Activated CD8-positive, alpha-beta memory T cell treated with anti-CD3 and anti-CD28 coated beads, Interleukin-2, amount 50 U/mL, for 24 hours (primary cell): ENCODE data around the gene SDK1.
"Not testable (repeated sequence)": the region's sequence is repeated elsewhere in the genome, so short reads cannot be mapped to it uniquely, and the experiment has no call there.

Experiments
- DNase-seq: peaks from one replicate; pipeline ENCODE4 v3.0.0-alpha.2; 2020; ENCODE audit errors: extremely low read depth

SDK1 gene

DNA sequence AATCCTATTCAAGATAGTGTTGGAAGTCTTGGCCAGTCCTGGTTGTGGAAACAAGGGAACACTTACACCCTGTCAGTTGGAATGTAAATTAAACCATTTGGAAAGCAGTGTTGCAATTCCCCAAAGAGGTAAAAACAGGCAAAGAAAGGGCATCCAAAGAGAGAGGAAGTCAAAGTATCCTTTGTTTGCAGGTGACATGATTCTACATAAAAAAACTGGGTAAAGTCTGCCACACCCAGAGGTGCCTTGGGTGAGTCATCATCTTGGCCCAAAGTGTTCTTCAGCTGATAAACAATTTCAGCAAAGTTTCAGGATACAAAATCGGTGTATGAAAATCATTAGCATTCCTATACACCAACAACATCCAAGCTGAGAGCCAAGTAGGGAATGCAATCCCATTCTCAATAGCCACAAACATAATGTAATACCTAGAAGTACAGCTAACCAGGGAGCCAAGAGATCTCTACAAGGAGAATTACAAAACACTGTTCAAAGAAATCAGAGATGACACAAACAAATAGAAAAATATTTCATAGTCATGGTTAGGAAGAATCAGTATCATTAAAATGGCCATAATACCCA is 278.7 kb downstream of the SDK1 start:
- DNase-seq, result no peak

DNA sequence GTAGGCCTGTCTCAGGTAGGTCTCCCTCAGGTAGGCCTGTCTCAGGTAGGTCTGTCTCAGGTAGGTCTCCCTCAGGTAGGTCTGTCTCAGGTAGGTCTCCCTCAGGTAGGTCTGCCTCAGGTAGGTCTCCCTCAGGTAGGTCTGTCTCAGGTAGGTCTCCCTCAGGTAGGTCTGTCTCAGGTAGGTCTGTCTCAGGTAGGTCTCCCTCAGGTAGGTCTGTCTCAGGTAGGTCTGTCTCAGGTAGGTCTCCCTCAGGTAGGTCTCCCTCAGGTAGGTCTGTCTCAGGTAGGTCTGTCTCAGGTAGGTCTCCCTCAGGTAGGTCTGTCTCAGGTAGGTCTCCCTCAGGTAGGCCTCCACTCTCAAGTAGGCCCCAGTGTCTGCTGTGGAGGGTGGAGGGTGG is 281.1 kb downstream of the SDK1 start:
- DNase-seq, result not testable (repeated sequence)

DNA sequence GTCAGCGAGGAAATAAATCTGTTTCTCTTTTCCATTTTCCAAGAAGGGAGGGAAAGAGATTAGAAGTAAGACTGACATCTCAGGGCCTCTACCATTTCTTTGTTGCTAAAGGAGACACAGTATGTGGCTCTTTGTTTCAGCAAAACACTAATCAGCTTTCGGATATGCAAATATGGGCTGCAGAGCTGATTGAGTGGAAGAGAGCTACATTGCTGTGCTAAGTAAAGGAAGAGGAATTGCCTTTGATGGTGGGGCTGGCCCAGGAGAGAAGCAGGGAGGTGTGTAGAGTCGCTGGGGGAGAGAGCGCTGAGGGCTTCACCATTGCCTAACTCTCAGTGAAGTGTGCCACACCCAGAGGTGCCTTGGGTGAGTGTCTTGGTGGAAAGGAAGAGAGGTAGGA is 284.8 kb downstream of the SDK1 start:
- DNase-seq, result no peak

DNA sequence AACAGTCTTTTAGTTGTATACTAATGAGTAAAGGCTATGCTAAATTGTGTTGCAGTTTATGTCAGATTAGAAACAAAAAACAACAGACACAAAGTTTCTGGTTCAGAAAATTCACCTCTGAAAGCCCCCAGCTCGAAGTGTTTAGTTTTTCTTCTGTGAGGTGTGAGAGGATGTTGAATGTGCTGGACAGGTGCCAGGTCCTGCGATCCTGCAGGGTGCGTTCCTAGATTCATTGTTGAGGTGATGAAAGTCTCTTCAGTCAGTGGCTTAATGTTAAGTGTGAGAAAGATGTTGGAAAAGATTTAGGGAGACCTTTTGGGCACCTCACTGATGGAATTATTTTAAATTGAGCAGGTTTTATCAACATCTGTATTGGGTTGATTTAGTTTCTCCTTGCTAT is 287.3 kb downstream of the SDK1 start:
- no peak for DNase-seq

DNA sequence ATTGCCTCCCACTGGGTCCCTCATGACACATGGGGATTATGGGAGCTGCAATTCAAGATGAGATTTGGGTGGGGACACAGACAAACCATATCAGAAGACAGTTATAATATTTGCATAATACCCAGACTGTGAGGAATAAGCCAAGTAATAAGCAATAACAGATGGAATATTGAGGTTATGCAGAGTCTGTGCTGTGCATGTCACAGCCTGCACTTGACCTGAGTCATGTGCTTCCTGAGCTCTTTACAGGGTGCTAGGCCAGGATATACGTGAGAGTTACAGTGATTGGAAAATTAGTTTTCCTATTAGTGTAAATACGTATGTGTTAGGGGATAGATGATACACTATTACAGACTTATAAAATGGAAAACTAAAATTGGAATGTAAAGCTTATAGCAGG is 288.7 kb downstream of the SDK1 start:
- no peak for DNase-seq

DNA sequence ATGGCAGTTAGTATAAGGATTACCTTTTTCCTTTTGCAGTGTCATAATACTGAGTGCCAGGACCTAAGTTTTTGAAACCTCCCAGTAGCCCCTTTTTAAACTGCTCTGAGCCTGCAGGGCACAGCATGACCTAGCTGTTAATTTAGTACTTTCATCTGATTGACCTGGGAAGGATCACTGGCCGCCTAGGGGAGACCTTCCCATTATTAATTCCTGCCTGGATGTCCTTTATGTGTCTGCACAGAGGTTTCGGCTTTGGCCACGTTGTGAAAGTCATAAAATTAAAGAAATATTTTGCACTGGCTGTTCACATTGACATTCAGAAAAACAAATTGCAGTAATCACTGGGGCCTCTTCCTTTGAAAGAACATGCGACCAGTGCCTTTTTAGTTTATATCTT is 290.2 kb downstream of the SDK1 start:
- no peak for DNase-seq

DNA sequence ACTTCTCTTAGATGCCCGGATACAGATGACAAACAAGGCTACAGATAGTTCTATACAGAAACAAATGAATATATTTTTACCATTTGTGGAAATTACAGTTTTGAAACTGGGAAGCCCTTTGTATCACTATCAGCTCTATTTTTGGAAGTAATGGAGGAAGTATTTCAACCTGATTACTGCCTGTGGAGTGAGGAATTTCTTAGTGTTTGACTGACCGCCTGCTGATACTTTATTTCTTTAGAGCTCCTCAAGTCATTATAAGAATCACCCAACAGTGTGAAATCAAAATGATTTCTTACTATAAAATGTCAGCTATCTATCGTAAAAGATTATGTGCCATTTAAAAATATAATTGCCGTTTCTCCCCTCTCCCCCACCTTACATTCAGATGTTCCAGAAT is 290.9 kb downstream of the SDK1 start:
- no peak for DNase-seq

DNA sequence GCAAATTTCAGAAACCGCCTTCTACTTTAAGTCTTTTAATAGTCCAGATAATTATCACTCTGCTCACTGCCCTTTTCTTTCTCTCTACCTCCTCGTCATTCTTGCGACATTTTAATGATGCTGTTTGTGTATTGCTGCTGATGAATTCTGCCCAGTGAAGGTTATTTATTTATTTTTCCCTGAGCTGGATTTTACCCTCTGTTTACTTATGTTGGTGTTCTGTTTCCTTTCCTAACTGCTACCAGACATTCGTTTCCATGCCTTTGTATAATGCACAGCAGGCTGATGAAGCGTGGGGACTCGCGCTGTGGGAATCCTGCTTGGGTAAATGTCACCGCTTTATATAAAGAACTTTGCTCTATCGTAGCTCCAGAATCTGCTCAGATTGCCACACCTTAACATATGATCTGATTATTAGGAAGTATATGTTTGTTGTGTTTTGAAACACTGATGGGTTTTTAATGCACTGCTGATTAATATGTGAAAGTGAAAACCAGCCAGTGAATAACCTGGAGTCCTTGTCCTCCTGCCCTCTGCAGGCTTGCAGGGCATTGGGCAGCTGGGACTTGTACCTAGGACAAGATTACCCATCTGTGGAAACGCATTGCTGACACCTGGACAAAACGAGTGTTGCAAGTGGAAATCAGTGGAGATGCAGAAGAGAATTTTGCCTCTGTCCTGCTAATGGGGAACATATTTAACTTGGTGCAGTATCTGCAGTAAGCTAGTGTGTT is 291.5 kb downstream of the SDK1 start:
- DNase-seq, result no peak

DNA sequence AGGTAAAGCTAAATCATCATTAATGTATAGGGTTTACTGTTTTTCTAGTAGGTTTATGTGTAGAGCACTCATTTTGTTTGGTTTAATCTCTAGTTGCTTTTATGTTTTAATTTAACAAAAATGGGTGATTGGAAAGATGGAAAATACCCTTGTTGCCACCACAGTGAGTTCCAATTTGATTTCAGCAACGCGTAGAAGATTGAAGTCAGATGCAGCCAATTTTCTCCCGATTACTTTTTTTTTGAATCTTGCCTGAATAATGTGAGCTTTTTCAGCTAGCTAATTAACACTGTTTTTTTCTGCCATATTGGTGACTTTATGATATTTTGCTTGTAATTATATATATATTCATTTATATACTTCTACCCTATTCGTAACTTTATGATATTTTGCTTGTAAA is 293.8 kb downstream of the SDK1 start:
- DNase-seq, result no peak

DNA sequence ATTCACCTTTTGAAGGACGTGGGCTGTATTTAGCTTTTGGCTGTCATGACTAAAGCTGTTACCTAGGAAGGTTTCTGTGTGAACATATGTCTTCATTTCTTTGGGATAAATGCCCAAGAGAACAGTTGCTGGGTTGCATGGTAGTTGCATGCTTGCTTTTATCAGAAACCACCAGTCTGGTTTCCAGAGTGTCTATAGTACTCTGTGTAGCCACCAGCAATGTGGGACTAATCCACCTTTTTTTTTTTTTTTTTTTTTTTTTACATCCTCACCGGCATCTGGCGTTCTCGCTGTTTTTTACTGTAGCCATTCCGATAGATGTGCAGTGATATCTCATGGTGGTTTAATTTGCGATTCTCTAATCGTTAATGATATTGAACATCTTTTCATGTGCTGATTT is 297.8 kb downstream of the SDK1 start:
- no peak for DNase-seq

DNA sequence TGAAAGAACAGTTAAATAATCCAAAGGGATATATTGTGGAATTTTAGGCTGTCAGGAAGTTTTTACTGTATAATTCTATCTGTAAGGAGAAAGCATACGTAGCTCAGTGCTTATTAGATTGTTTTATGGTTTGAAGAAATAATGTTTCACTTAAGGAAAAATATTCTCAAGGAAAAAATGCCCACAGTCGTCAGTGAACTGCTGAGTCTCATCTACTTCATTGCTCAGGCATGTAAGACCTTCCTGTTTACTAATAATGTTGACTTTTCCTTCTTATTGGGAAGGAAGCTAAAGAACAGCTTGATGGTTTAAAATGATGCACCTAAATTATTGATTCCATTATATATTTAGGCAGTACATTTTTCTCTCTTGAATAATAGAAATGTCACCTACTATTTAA is 304.2 kb downstream of the SDK1 start:
- DNase-seq, result no peak

DNA sequence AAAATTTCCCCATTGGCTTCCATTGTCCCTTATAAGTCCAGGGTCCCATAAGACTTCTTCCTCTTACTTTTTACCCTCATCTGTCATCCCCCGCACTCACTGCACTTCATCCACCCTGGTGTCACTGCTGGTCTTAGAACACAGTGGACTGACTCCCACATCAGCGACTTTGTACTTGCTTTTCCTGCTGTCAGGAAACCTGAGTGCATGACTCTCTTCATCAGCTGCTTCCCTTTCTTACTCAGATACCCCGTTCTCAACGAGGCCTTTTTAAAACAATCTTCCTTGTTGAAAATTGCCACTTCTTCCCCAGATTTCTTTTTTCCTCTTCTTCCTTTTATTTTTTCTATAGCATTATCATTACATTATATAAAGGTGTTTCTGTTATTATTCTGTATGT is 305.4 kb downstream of the SDK1 start:
- no peak for DNase-seq

DNA sequence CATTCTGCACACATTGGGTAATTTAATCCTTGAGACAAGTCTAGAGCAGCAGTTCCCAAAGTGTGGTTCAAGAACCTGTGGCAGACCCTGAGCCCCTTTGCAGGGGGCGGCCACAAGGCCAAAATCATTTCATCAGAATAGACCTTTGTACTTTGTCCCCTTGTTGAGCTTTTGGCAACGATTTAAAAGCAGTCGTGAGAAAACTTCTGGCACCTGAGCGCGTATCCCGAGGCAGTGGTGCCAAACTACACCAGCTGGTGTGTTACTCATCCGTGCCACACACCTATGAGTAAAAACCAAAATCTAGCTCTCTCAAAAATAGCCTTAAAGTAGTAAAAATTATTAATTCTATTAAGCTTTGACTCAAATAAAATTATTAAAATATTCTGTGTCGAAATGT is 306.8 kb downstream of the SDK1 start:
- DNase-seq, result no peak

DNA sequence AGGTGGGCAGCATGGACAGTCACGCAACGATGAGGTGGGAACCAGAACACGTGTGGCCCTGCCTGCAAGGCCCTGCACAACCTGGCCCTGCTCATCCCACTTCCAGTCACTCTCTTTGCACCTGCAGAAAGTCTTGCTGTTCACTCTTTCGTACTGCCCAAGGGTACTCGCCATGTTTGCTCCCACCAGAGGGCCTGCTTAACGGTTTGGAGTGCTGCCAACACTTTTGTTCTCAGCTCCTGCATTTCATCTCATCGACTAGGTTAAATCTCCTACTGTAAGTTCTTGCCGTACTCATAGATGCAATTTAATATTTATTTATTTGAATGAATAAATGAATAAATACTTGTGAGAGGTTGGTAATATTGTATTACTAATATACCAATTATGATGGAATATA is 315.3 kb downstream of the SDK1 start:
- no peak for DNase-seq

DNA sequence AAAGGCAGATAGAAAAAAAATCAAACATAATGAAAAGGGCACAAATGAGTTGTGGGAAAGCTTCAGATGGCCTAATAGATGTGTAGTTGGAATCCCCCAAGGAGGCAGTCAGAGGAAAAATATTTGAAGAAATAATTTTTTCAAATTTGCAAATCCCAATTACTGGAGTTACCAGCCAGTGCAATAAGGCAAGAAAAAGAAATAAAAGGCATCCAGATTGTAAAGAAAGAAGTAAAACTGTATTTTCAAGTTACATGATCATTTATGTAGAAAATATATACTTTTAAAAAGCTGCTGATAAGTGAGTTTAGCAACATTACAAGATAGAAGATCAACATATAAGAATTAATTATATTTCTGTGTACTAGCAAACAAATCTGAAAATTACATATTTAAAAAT is 329.0 kb downstream of the SDK1 start:
- no peak for DNase-seq

DNA sequence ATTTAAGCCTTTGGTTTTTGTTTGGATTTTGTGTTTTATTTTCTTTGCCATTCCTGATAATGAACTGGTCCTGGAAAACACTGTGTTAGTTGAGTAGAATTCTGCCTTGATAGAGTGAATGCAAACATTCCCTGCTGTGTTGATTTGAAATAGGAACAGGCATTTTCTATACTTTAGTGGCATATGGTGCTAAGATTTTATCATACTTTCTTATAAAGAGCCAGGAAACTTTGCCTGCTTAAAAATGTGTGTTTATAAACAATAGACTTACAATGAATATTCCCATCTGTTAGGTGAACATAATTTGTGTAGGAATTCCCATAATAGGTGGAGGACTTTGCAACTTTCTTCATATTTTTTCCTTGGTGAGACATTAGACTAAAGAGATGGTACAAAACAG is 333.3 kb downstream of the SDK1 start:
- DNase-seq, result no peak

DNA sequence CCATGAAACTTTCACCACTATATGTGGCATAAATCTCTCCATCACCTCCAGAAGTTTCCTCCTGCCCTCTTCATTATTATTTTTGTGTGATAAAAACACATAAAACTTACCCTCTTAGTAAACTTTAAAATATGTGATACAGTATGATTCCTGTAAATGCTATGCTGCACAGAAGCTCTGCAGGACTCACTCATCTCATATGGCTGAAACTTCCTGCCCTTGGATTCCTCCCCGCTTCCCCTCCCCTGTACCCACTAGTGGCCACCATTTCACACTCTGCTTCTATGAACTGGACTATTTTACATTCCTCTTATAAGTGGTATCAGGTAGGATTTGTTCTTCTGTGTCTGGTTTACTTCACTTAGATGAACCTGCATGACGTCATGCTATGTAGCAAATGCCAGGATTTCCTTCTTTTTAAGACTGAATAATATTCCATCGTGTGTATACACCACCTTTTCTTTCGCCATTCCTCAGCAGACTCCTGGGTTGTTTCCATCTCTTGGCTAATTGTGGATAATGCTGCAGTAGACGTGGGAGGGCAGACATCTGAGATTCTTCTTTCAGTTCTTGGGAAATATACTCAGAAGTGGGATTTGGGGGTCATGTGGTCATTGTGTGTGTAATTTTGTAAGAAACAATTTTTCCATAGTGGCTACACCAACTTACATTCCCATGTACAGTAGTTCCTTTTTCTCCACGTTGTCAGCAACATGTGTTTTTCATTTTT is 335.2 kb downstream of the SDK1 start:
- no peak for DNase-seq

DNA sequence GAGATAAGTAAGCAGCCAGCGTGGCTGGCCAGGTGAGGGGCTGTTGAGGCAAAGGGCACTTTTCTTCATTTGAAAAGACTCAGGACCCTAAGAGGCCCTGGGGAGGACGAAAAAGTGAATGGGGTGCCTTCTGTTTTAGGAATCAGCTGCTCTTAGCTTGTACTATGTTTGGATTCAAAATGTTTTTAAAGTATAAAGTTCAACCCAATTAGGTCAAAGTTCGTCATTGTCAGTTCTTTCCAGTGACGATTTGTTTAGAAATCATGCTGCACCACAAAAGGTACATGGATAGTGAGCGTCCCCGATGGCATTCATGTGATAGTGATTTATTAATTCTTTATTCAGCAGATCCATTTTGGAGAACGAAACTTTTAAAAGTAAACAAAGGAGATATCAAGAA is 338.2 kb downstream of the SDK1 start:
- DNase-seq, result no peak

DNA sequence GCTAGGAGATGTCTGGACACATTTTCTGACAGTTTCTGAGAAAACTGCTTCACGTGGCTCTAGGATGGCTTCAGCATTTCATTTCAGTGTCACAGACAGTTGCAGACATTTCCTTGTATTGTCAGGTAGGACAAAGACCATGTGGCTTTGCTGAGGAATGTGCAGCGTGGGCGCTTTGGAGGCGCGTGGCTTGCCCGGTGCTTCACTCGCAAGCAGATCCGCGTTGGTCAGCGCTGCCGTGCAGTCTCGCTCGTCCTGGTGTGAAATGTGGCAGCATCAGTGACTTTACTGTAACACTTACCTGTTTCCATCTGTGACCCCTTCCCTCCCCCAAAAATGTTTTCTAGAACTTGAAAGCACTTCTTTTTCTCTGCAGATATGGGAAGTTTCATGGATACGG is 340.5 kb downstream of the SDK1 start:
- no peak for DNase-seq

DNA sequence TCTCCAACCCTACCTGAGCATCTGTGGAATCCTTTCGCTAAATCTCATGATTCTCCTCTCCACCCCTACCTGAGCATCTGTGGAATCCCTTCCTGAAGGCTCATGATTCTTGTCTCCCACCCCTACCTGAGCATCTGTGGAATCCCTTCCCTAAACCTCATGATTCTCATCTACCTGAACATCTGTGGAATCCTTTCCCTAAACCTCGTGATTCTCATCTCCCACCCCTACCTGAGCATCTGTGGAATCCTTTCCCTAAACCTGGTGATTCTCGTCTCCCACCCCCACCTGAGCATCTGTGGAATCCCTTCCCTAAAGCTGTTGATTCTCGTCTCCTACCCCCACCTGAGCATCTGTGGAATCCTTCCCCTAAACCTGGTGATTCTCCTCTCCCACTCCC is 342.0 kb downstream of the SDK1 start:
- DNase-seq, result no peak

DNA sequence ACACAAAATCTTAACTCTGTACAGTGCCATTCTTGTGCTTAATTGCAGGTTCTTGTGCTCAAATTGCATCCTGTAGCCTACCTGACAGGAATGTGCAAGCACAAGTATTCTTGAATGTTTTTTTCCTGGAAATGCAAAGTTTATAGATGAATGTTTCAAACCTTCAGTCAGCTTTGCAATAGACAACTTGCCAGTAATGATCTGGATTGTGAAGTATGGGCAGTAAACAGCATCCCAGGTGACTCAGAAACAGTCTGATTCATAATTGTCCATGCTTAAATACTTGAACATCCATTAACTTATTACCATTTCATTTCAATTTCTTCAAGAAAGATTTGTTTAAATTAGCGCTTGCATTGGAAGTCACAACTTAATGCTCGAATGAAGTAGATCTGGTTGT is 347.2 kb downstream of the SDK1 start:
- DNase-seq, result no peak

DNA sequence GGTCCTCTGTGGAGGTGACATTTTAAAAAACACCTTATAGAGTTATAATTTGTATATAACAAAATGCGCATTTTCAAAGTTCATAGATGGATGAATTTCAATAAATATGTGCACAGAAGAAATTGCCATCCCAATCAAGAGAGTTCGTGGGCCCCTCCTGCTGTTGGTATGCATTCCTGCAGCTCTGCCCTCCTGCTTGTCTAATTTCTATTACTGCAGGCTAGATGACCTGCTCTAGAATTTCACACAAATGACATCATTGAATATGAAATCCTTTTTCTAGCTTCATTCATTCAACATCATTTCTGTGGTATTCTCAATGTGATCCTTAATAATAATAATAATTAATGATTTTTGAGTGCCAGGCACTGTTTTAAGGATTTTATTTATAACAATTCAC is 348.2 kb downstream of the SDK1 start:
- no peak for DNase-seq

DNA sequence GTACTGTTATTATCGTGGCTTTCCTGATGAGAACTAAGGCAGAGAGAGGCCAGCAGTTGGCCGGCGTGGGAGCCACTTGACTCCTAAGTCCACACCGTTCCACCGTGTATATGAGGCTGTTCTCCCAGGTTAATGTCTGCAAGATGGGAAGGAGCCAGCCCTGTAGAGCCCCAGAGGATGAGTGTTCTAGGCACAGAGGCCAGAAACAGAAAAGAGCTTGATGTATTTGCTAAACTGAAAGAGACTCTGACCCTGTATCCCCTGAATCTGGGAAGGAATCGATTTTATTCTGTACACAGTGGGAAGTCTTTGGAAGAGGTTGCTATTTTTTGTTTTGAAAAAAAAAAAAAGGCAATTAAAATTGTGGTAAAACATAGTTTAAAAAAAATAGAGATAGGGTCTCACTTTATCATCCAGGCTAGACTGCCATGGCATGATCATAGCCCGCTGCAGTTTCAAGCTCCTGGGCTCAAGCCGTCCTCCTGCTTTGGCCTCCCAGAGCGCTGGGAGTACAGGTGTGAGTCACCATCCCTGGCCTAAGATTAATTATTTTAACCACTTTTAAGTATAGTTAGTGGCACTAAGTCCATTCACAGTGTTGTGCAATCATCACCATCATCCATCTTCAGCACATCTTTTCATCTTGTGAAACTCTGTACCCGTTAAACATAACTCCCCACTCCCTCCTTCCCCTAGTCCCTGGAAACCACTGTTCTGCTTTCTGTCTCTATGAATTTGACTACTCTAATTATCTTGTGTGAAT is 348.8 kb downstream of the SDK1 start:
- no peak for DNase-seq
